A204.1 (cell line): ENCODE measurements around the gene COQ2.
A peak's percentile ranks its signal among the peaks of the same experiment; 100 is the strongest.
"Not testable (repeated sequence)": the region's sequence is repeated elsewhere in the genome, so short reads cannot be mapped to it uniquely, and the experiment has no call there.

ENCODE experiments used
- FAIRE-seq: peaks from 2 replicates; lab custom pipeline; 2012; peaks lifted over from hg19 to GRCh38; lab: Jason Lieb, UNC

COQ2 gene

DNA sequence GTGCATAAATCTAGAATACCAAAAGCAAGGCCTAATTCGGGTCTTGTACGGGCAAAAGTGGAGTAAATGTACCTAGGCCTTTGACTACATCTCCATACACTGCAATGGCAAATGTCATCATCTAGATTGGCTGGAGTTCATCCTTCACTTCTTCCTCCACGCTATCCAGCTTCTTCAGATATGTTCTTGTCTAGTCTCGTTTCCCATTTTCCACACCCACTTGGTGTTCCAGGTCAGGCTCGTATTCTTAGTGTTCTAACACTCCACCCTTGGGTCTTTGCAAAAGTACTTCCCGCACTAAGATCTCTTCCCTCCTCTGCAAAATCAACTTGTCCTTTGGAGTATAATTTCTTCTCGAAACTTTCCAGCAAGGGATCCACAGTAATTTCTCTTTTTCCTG lies 1.4 kb downstream of the COQ2 start:
- no peak for FAIRE-seq

DNA sequence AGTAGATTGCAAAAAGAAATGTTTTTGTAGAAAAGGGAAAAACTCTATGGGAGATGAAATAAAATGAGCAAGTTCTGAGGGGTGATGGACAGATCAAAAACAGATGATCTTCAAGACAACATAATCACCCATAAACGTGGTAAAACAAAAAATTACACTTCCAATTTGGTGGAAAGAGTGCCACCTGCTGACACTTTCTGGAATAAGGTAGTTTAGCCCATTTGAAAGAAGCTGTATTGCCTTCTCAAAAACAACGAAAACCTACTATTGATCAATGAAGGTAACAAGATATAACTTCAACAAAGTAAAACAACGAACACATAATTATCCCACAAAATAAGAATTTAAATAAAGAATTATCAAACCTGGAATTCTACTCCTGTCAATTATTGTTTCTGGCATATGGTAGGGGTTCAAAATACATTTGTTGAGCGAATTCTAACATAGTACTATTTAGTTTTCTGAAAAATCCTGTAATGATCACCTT lies 2.5 kb downstream of the COQ2 start:
- peak; percentile 93 for FAIRE-seq

DNA sequence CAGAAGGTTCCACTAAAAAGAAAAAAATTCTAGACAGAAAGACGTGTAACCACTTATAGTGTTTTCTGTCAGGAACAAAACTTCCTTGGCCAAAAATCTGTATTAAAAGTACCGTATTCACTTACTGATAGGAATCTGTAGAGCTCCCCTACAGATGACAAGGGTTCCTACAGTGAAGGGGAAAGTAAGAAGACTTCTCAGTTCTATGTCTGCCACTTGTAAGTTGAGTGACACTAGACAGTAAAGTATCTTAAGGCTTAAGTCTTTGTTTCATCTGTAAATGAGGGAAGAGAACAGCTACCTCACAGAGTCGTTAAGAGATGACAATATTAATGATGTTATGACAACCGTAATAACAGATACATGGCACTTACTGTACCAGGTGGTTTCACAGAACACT lies 3.3 kb downstream of the COQ2 start:
- no peak for FAIRE-seq

DNA sequence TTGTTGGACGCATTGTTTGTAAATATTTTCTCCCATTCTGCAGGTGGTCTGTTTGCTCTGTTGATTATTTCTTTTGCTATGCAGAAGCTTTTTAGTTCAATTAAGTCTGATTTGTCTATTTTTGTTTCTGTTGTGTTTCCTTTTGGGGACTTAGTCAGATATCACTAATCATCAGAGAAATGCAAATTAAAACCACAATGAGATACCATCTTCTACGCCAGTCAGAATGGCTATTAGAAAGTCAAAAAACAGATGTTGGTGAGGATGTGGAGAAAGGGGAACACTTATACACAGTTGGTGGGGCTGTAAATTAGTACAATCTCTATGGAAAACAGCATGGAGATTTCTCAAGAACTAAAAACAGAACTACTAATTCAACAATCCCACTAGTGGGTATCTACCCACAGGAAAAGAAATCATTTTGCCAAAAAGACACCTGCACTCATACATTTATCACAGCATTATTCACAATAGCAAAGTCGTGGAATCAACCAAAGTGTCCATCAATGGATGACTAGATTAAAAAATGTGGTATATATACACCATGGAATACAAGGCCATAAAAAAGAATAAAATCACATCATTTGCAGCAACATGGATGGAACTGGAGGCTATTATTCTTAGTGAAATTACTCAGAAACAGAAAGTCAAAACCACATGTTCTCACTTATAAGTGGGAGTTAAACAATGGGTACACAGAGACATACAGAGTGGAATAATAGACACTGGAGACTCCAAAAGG lies 8.1 kb downstream of the COQ2 start:
- no peak for FAIRE-seq

DNA sequence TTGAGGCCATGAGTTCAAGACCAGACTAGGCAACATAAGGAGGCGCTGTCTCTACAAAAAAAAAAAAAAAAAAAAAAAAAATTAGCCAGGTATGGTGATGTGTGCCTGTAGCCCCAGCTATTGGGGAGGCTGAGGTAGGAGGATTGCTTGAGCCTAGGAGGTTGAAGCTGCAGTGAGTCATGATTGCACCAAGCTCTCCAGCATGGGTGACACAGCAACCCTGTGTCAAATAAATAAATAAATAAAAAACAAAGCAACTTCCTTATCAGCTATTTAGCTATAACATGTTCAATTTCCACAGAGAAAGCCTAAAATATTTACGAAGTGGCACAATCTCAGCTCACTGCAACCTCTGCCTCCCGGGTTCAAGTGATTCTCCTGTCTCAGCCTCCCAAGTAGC lies 10.7 kb downstream of the COQ2 start:
- not testable (repeated sequence) for FAIRE-seq

DNA sequence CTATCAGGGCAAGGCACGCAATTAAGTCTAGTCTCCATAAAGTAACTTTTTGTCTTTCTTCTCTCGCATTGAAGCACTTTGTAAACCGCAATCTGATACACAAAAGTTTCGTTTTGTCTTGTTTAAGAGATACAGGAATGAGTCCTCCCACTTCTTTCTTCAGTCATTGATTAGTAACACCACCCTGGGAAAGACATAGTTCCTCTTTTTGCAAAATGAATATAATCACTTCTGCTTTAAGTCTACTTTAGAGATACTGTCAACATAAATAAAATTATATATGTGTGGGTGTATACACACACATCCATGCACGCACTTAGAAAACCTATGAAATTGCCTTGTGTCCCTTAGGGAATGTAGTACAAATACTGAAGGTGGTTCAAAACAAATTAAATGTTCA lies 11.7 kb downstream of the COQ2 start:
- FAIRE-seq = no peak

DNA sequence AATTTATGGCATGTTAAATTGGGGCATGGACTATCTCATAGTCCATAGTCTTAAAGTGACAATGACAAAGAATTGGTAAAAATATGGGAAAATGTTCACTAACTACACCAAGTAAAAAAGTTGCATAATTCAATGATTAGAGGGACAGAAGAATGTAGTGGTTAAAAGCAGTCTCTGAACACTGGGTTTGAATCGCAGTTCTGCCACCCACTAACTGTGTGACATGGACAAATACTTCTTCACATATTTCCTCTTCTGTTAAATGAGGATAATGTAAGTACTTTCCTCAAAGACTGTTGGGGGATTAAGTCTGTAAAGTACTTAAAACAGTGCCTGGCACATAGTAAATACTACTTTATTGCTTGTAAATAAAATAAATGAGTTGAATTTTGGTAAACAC lies 15.3 kb downstream of the COQ2 start:
- FAIRE-seq = no peak

DNA sequence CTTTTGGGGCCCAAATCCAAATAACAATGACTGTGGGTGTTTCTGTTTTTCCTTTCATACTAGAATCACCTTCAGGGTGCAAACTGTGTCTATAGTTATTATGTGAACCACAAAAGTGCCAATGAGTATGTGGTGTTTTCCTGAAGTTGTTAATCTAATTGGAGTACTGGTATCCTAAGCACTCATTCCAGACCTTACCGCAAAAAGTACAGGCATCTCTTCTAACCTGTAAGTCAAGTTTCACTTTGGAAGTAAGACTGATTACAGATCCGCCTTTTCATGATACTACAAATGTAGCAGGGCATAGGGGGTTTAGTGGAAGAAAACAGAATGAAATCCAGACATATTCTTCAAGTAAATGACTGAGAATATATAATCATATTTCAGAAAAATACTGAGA lies 16.1 kb downstream of the COQ2 start:
- no peak for FAIRE-seq

DNA sequence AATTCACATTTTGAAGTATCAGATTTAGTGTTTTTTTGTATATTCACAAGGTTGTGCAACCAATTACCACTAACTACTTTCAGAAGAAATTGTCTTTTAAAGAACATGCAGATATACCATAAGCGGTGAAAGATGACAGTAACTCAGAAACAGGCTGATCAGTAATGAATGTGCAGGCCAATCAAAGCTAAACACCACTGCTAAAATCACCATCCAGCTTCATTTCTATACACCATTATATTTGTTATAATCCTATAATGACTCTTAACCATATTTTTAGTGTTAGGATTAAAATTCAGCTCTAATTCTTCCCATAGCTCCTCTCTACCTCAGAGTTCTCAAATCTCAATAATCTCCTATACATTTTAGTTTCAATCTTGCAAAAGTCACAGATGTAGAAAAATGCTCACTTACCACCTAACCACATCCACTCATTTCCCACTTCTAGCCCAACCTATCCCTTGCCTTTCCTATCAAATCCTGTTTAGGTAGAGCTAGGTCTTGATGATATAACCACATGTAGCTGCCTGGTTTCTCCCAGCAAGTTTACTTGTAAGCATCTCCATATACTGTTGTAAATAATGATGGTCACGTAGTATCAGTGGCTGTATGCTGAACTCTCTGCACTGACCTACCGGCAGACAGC lies 16.6 kb downstream of the COQ2 start:
- no peak for FAIRE-seq

DNA sequence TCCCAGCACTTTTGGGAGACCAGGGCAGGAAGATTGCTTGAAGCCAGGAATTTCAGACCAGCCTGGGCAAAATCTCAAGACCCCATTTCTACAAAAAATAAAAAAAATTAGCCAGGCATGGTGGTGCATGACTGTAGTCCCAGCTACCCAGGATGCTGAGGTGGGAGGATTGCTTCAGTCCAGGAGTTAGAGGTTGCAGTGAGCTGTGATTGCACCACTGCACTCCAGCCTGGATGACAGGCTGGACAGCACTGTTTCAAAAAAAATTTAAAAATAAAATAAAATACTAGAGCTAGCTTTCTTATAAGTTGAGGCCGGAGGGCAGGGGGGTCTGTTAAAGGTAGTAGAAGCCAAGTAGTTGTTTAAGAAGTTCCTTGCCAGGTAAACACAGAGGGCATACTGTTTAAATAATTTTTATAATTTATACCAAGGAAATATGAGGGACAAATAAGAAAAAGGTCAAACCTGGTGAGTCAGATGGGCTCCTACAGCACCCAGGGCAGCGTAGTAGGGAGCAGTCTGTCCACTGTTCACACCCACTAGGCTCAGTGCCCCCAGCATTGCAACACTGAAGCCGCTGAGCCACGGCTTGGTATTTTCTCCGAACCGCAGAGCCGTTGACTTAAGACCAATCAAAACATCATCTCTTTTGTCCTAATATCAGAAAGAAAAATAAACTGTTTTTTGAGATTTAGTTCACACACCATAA lies 17.3 kb downstream of the COQ2 start:
- no peak for FAIRE-seq

DNA sequence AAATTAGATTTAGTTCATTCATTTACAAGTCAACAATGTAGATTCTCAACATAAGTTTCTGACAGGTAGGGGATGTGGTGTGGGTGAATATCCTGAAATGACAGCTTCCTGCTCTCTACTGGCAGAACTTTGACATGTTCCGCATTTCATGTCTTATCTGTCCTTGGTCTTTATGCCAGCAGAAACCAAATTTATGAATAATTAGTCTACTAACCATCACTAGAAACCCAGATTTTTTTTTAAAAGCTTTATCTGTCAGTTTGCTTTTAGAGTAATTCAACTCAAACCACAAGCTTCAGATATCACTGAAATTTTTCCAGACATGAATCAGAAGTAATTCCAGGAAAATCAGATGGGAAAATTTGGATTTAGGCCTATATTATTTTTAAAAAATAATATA lies 17.9 kb downstream of the COQ2 start:
- FAIRE-seq = no peak

DNA sequence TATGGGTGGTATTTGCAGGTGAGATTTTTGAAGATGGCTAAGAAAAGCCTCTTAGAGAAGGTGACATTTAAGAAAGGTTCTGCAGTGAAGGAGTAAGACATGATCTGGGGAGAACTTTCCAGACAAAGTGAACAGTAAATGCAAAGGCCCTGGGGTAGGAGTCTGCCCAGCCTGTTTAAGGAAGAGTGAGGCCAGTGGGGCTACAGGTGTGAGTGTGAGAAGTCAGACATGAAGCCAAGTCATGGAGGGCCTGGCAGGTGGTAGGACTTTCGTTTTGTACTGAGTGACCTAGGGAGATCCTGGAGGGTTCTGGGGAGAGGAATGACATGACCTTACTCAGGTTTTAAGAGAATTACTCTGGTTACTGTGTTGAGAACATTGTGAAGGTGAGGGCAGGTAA lies 21.5 kb downstream of the COQ2 start:
- FAIRE-seq = no peak

DNA sequence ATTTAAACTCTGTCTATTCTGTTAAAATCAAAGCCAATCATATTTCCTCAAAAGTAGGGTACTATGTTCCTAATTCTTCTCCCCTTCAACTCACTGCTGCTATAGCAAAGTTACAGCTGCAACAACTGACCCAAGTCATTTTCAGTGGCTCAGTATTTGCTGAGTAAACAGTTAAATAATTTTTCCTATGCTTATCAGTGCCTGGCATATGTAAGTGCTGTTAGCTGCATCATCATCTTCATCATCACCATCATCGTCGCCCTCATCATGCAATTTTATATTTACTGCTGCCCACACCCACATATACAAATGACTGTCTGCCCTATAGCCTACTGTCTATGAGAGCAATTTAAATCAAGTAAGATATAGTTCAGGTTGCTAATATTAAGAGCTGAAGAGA lies 21.9 kb downstream of the COQ2 start:
- no peak for FAIRE-seq

DNA sequence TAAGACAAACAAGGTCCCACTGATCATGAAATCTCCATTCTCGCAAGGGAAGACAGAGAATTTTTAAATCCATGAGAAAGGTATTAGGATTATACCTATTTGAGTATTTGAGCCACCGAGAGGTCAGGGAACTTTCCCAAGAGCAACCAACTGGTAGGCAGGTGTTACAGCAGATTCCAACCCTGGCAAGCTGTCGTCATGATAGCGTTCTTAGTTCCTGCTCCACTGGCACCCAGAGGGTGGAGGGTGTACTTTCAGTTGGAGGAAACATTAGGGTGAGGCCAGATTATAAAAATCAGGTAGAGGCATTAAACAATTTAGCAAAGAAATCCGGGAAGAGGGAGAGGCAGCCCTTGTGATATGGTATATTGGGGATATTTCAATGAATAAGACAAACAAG lies 23.3 kb downstream of the COQ2 start:
- FAIRE-seq = no peak

DNA sequence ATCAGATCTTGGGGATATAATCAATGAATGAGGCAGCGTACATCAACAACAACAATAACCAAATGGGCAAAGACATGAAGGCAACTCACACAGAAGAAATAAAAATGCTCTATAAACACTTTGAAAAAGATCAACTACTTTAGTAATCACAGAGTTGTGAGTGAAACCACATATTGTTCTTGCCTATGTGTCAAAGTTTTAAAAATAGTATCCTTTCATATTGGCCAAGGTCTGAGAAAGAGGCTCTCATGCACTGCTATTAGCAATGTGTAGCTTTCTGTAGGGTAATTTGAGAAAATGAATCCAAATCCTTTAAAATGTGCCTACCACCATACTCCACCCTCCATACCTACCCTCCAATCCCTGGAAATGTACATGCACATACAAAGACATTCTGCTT lies 25.0 kb downstream of the COQ2 start:
- no peak for FAIRE-seq

DNA sequence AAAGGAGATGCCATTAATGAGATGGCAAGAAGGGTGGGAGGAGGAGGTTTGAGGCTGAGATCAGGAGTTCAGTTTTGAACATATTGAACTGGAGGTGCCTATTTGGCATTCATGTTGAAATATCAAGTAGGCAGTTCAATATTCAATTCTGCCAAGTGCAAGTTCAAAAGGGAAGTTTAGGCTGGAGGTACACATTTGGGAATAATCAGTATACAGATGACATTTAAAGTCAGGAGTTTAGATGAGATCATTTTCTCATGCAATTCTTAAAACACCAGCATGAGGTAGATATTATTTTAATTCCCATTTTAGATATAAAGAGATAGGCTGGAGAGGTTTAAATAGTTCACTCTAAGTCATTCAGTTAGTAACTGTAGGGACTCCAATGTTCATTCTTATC lies 26.1 kb downstream of the COQ2 start:
- FAIRE-seq = no peak

DNA sequence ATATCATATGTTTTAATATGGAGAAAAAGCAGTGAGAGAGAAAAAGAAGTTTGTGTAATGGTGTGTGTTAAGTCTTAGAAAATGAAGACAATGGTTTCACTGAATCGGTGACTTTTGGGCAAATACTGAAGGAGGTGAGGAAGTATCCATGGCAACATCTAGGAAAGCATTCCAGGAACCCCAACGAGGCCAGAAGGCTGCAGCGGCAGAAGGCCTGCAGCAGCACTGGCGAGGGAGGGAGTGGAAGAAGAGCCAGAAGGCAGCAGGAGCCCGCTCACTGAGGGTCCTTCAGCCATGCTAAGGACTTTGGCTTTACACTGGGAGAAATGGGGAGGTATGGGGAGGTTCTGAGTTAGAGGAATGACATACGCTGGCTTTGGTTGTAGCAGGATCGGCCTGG lies 26.8 kb downstream of the COQ2 start:
- no peak for FAIRE-seq

DNA sequence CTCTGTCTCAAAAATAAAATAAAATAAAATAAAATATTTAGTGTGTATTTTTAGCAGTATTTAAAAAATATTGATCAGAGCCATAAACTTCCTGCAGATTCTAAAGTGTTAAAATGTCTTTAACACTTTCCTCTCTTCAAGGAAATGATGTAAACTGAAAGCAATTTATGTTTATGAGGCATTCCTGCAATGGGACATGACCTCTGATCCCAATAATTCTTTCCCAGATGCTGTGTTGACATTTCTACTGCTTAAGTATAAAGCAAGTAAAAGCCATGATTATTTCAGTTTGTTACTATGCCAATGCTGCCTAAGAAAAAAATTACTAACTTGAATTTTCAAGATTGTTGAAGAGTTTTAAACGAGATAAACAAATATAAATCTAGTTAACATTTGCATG lies 29.0 kb downstream of the COQ2 start:
- FAIRE-seq = peak; percentile 3

DNA sequence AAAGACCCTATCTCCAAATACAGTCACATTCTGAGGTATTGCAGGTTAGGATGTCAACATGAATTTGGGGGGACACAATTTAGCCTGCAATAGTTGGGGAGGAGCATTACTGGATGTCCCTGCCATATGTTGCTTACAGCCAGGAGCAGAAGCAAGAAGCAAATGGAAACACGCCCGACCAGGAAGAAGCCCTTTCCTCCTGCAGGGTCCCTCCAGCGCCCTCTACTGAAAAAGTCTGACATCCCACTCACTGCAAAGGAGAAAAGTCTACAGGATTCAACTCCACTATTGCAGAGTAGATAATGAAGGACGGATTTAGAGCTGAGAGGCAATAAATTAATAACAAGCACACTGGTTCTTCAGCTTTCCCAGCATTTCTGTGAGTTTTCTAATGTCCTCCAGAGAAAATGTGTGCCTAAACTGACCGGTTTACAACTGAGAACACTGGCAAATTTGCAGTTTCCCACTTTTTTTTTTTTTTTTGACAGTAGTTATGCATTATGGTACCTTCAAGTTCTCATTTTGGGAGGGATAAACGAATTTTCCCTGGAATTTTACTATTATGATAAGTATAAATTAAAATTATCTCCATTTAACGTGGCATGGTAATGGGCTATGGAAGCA lies 31.7 kb downstream of the COQ2 start:
- no peak for FAIRE-seq

DNA sequence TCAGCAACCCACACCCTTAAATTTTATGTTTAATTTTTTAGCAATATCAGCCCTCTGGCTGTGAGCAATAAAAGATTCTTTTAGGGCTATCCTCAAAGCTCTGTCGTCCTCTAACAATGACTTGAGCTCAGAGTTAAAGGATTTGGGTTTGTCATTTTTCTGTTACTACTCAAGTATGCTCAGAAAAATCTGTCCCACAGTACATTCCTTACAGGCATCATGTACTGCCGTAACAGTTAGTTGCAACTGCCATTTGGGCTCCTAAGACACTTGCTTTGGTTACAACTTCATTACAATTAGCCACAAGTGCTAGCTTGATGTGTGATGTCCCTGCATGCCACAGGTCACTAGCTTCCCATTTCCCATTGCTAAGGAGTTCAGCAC lies 33.2 kb downstream of the COQ2 start:
- FAIRE-seq = no peak

DNA sequence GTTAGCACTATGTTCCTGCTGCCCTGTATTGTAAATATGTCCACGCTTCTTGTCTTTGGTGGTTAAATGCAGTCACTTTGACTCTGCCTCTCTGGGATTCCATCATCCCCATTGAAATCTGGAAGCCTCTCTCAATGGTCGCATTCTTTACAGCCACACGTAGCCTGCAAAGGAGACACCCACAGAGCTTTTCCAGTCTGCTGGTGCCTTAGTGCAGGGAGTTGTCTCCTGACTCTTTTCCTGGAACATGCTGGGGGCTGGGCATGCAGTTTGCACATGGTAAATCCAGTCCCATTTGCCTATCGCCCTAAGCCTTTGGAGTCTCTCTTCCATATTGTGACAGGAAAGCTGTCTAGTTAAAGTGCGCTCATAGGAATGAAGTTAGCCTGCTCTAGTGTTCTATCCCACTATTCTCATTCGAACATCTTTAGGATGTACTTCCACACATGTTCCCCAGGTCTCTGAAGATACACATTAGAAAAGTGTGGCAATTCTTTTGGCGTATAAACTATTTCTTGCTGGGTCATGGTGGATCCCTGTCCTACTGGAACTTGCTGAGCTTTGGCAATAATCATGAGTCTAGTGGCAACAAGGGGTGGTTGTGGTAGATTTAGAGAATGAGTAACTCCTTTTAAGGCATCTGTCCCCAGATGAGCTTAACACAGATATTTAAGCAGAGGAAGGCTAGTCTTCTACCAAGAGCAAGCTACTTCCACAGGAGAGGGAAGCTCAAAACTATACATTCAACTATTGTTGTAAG lies 33.7 kb downstream of the COQ2 start:
- FAIRE-seq = no peak

DNA sequence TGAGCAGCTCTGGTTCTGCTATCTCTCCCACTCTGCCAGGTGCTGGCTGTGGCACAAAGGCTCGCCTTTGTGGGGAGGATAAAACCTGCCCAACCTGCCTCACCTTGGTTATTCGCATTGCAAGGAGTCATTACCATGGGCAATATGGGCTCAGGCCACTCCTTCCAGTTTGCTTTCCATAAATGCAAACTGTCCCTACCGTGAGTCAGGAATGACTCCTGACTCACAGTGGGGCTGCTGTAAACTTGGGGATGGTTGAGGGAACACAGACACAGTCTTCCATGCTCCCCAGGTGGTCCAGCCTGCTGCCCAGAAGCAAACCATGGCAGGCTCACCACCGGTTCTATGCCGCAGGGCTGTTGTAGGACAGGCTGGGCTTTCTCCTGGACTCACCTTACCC lies 36.1 kb downstream of the COQ2 start:
- no peak for FAIRE-seq
